ENCODE results near the gene ZNF319. TPM values are rescaled to one million over a fixed set of nuclear protein-coding genes. Genes with fewer than 3 reads are reported as not detected.

Gene ZNF319
- total RNA-seq, 3 donors from 2014 or later (not counting 1 experiment from before 2014, with no cell fraction given) = 15.9 to 31.3 (median 29.3) TPM

GRCh38 chr16:58047557-58048348 lies 47.3 kb upstream of the ZNF319 start:
- Histone ChIP-seq H3K4me3 (ENCODE audit: low read length) (no peak overlapping the region), H3K36me3 (ENCODE audit: control insufficient read depth, insufficient read depth, low read length) (no peaks in the 10 kb centered on the region), H3K27me3 (ENCODE audit: control insufficient read depth, insufficient read depth, low read length) (no peaks in the 10 kb centered on the region), H3K9me3 (ENCODE audit: control insufficient read depth, insufficient read depth, low read length) (no peaks in the 10 kb centered on the region), H3K4me1 (ENCODE audit: control insufficient read depth, insufficient read depth, low read length) (no peaks in the 10 kb centered on the region), H3K27ac (ENCODE audit: low read length) (no peak overlapping the region)
- WGBS (ENCODE audit: insufficient coverage) = 86% methylated on average over 17 of the region's 19 CpGs
- Mint-ChIP-seq H3K4me1 (no peaks in the 10 kb centered on the region), H3K27ac (no peak overlapping the region), H3K9me3 (no peaks in the 10 kb centered on the region), H3K36me3 (no peaks in the 10 kb centered on the region), H3K27me3 (ENCODE audit: low read depth in 2 of 2) (peaks cover 0 to 3% of the 10 kb centered on the region in 2 donors), H3K4me3 (no peak overlapping the region)
- no peak for DNase-seq
- no peak for ATAC-seq
- no peak for TF ChIP-seq CTCF (IDR thresholded peaks at IDR 0.05)
- intact Hi-C loops (cut with micrococcal nuclease) = no loop called here

- 83% methylated on average over 6 of the region's 6 CpGs for WGBS (ENCODE audit: insufficient coverage)
- no peaks in the 10 kb centered on the region for H3K4me1 ChIP-seq (ENCODE audit: control insufficient read depth, insufficient read depth, low read length)
- H3K9me3 ChIP-seq (ENCODE audit: control insufficient read depth, insufficient read depth, low read length) = no peaks in the 10 kb centered on the region
- no peak for TF ChIP-seq CTCF (IDR thresholded peaks at IDR 0.05)
- Mint-ChIP-seq H3K4me1 (no peaks in the 10 kb centered on the region), H3K4me3 (no peak overlapping the region), H3K27ac (no peak overlapping the region), H3K9me3 (no peaks in the 10 kb centered on the region), H3K27me3 (ENCODE audit: low read depth in 2 of 2) (peaks cover 0 to 3% of the 10 kb centered on the region in 2 donors), H3K36me3 (no peaks in the 10 kb centered on the region)
- no peak overlapping the region for H3K27ac ChIP-seq (ENCODE audit: low read length)
- H3K27me3 ChIP-seq (ENCODE audit: control insufficient read depth, insufficient read depth, low read length) = no peaks in the 10 kb centered on the region
- H3K36me3 ChIP-seq (ENCODE audit: control insufficient read depth, insufficient read depth, low read length) = no peaks in the 10 kb centered on the region
- H3K4me3 ChIP-seq (ENCODE audit: low read length) = no peak overlapping the region
- DNase-seq = no peak
- no peak for ATAC-seq
- intact Hi-C loops (cut with micrococcal nuclease) = no loop called here
Measured at GRCh38 chr16:58046936-58047335, 46.5 kb upstream of the ZNF319 start.

- WGBS (ENCODE audit: insufficient coverage) = 82% methylated on average over 14 of the region's 16 CpGs
- DNase-seq (no peak), ATAC-seq (no peak)
- Mint-ChIP-seq H3K27ac (no peak overlapping the region), H3K36me3 (no peaks in the 10 kb centered on the region), H3K4me1 (no peaks in the 10 kb centered on the region), H3K4me3 (no peak overlapping the region), H3K27me3 (ENCODE audit: low read depth in 2 of 2) (peaks cover 0 to 3% of the 10 kb centered on the region in 2 donors), H3K9me3 (no peaks in the 10 kb centered on the region)
- no peaks in the 10 kb centered on the region for H3K9me3 ChIP-seq (ENCODE audit: control insufficient read depth, insufficient read depth, low read length)
- no peak overlapping the region for H3K4me3 ChIP-seq (ENCODE audit: low read length)
- no peak for TF ChIP-seq CTCF (IDR thresholded peaks at IDR 0.05)
- no peaks in the 10 kb centered on the region for H3K27me3 ChIP-seq (ENCODE audit: control insufficient read depth, insufficient read depth, low read length)
- H3K4me1 ChIP-seq (ENCODE audit: control insufficient read depth, insufficient read depth, low read length) = no peaks in the 10 kb centered on the region
- H3K27ac ChIP-seq (ENCODE audit: low read length) = no peak overlapping the region
- no peaks in the 10 kb centered on the region for H3K36me3 ChIP-seq (ENCODE audit: control insufficient read depth, insufficient read depth, low read length)
- intact Hi-C loops (cut with micrococcal nuclease) = no loop called here
Measured at GRCh38 chr16:58046054-58046881, 45.8 kb upstream of the ZNF319 start.

Data from natural killer cell (primary cell).